Activated CD8-positive, alpha-beta T cell treated with anti-CD3 and anti-CD28 coated beads for 36 hours (primary cell): ENCODE results near the gene TMEM184B. TPM values are rescaled to one million over a fixed set of nuclear protein-coding genes. Genes with fewer than 3 reads are reported as not detected.
A peak's percentile ranks its signal among the peaks of the same experiment; 100 is the strongest.

Source experiments
- ATAC-seq: fragments of 200-7000 bp; cut with Tn5 transposase; one replicate; pipeline ENCODE4 v1.10.0; 2021; ENCODE audit warnings: mild to moderate bottlenecking, moderate library complexity
- CTCF ChIA-PET: fragments of 350-600 bp; sonication (Branson Sonifier 250); formaldehyde crosslinking; loops from one replicate; lab custom pipeline; 2021; ENCODE audit warnings: antibody characterized with exemption; lab: Charles Lee
- POLR2A ChIA-PET: fragments of 350-600 bp; sonication (Branson Sonifier 250); formaldehyde crosslinking; loops from one replicate; lab custom pipeline; 2021; ENCODE audit warnings: antibody characterized with exemption; lab: Charles Lee
- DNase-seq: peaks from one replicate; pipeline ENCODE4 v3.0.0-alpha.2; 2020
- H3K27ac Mint-ChIP-seq: one replicate; pipeline ENCODE4 v1.8.0; 2021; ENCODE audit warnings: mild to moderate bottlenecking, mixed read lengths
- H3K27me3 Mint-ChIP-seq: one replicate; pipeline ENCODE4 v1.8.0; 2021; ENCODE audit warnings: mixed read lengths
- H3K36me3 Mint-ChIP-seq: one replicate; pipeline ENCODE4 v1.8.0; 2021; ENCODE audit warnings: low read depth, mixed read lengths
- H3K4me1 Mint-ChIP-seq: one replicate; pipeline ENCODE4 v1.8.0; 2021; ENCODE audit warnings: low read depth, mixed read lengths
- H3K4me3 Mint-ChIP-seq: one replicate; pipeline ENCODE4 v1.8.0; 2021; ENCODE audit warnings: mild to moderate bottlenecking, moderate library complexity, mixed read lengths
- H3K9me3 Mint-ChIP-seq: one replicate; pipeline ENCODE4 v1.8.0; 2021; ENCODE audit warnings: mixed read lengths
- intact Hi-C: fragments of 100-400 bp; cut with micrococcal nuclease; formaldehyde crosslinking; loops from one replicate; pipeline ENCODE4 v1.10.0; 2022
- total RNA-seq, 2 experiments: library from RNA; stranded (reverse); gene quantifications; one replicate each; pipeline ENCODE4 v1.2.3, GENCODE V29; 2021
- TF ChIP-seq, protein P1 (sequence below): fragments of 200-600 bp; IDR thresholded peaks from one replicate; pipeline ENCODE4 v1.8.0; 2022; ENCODE audit warnings: antibody characterized with exemption, mild to moderate bottlenecking

The TMEM184B gene
- total RNA-seq, 2 experiments from 2014 or later, result 15.7 to 16.8 TPM

DNA sequence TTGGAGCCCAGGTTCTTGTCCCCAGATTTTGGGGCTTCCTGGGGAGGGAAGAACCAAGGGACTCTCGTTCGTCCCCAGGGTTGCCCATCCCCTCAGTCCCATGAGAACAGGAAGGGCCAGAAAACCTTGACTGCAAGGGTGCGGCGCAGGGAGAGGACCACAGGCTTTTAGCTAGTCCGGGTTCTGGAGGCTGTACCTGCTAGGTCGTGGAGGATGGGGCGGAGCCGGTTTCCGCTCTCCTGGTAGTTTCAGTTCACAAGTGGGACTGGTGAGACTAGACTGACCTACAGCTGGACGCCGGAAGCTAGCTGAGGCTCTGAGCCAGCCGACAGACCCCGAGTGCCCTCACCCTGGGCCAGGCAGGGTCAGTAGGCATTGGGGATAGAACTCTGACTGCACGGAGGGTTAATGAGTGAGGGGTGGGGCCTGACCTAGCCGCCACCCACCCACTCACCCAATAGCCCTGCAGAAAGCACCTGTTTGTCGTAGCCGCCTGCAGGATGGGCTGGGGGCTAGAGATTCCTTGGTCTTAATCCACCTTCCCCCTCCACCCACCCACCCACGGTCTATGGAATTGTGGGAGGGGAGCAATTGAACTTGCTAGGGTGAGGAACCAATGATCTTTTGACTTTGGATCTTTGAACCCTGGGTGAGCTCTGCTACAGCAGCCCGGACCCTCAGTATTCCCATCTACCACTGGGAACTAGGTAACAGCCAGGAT lies 69.6 kb downstream of the TMEM184B start:
- DNase-seq, result peak; percentile 63
- TF ChIP-seq, protein P1, sequence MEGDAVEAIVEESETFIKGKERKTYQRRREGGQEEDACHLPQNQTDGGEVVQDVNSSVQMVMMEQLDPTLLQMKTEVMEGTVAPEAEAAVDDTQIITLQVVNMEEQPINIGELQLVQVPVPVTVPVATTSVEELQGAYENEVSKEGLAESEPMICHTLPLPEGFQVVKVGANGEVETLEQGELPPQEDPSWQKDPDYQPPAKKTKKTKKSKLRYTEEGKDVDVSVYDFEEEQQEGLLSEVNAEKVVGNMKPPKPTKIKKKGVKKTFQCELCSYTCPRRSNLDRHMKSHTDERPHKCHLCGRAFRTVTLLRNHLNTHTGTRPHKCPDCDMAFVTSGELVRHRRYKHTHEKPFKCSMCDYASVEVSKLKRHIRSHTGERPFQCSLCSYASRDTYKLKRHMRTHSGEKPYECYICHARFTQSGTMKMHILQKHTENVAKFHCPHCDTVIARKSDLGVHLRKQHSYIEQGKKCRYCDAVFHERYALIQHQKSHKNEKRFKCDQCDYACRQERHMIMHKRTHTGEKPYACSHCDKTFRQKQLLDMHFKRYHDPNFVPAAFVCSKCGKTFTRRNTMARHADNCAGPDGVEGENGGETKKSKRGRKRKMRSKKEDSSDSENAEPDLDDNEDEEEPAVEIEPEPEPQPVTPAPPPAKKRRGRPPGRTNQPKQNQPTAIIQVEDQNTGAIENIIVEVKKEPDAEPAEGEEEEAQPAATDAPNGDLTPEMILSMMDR, result no peak
- Mint-ChIP-seq H3K36me3 (peaks cover 2% of the 10 kb centered on the region), H3K27me3 (no peaks in the 10 kb centered on the region), H3K27ac (peak overlapping the region; percentile 80), H3K9me3 (no peaks in the 10 kb centered on the region), H3K4me3 (peak overlapping the region; percentile 82), H3K4me1 (peaks cover 41% of the 10 kb centered on the region)
- ATAC-seq, result peak; percentile 4
- intact Hi-C loops, result no loop called here
- ChIA-PET POLR2A (interaction anchor here (1.0 to 2.8 kb wide), 4 partner anchors 9 to 57 kb away, joined by 3 to 21 read pairs (median 6); partner anchors contain the start of gene PLA2G6), CTCF (interaction anchor here (0.9 to 4.0 kb wide), 3 partner anchors 22 to 89 kb away, joined by 3 to 11 read pairs (median 4); partner anchors contain the start of gene PLA2G6)

DNA sequence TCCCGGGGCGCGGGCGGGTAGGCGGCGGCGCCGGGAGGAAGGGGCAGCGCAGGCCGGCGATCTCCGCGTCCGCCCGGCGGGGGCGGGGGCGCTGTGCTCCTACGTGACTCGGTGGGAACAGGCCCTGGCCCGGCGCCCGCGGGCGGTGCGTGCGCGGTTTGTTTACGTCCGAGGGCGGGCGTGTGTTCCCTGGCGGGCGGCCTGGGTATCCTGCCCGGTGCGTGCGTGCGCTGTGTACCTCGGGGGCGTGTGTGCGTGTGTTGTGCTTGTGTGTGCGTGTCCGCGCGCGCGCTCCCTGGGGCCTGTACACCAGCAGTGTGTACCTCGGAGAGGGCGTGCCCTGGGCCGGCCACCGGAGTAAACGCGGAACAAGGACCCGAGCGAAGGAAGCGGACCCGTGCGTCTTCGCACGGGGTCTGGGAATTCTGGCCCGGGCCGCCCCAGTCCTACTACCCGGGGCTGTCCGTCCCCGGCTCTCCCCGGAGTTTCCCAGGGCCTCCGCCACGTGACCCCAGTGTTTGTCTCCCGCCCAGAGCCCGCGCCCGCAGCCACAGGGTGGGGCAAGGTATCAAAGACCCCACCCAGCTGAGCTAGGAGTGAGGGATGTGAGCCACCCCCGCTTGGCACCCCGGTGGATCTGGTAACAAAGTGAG lies 70.2 kb downstream of the TMEM184B start:
- H3K27me3 Mint-ChIP-seq, result no peaks in the 10 kb centered on the region
- ATAC-seq (peak; percentile 30), DNase-seq (peak; percentile 80)
- peak overlapping the region; percentile 82 for H3K4me3 Mint-ChIP-seq
- intact Hi-C loops, result no loop called here
- H3K27ac Mint-ChIP-seq, result peak overlapping the region; percentile 80
- POLR2A ChIA-PET, result interaction anchor here (0.6 to 2.8 kb wide), 5 partner anchors 9 to 907 kb away, joined by 3 to 21 read pairs (median 4); partner anchors contain the start of gene PLA2G6
- peaks cover 37% of the 10 kb centered on the region for H3K4me1 Mint-ChIP-seq
- TF ChIP-seq, protein P1, result no peak
- CTCF ChIA-PET, result interaction anchor here (1.1 to 4.0 kb wide), 4 partner anchors 12 to 88 kb away, joined by 3 to 11 read pairs (median 6); partner anchors contain the start of gene PLA2G6
- H3K36me3 Mint-ChIP-seq, result peaks cover 2% of the 10 kb centered on the region
- no peaks in the 10 kb centered on the region for H3K9me3 Mint-ChIP-seq

DNA sequence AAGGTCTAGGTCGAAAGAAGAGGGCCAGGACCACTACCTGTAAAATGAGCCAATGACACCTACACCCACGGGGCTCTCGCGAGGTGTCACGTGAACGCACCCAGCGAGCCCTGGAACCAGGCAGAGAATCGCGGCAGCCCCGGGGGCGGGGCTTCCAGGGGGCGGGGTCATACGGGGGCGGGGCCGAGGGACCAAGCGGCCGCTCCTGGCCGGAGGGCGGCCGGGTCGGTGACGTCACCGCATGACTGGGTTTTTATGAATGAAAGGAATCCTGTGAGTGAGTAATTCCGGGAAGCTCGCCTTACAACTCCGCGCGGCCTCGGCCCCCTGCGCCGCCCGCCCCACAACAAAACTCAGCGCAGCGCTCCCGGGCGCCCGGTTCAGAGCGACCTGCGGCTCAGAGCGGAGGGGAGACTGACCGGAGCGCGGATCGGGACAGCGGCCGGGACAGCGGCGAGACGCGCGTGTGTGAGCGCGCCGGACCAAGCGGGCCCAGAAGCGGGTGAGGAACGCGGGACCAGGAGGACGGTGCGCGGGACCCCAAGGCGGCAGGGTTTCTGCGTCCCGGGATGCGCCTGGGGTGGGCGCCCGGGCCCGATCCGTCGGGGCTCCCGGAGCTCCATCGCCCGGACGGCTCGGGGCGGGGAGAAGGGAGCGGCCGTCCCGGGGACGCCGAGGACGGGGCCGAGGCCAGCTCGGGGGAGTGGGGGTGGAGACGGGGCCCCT lies 70.9 kb downstream of the TMEM184B start, which contains the start of gene MAFF:
TSS of gene MAFF (plus strand) at position 284 of the 726 bp plus-strand sequence. CDS start 11,860 bp downstream, outside the sequence.
- DNase-seq, result peak; percentile 97
- Mint-ChIP-seq H3K9me3 (no peaks in the 10 kb centered on the region), H3K27ac (peak within 1 kb of the TSS; percentile 93), H3K4me3 (peak within 1 kb of the TSS; percentile 82), H3K36me3 (peaks cover 2% of the 10 kb centered on the region), H3K27me3 (no peaks in the 10 kb centered on the region), H3K4me1 (peaks cover 37% of the 10 kb centered on the region)
- ChIA-PET POLR2A (interaction anchor here (0.6 to 2.8 kb wide), 12 partner anchors 9 to 906 kb away, joined by 3 to 21 read pairs (median 4); partner anchors contain the start of gene PLA2G6), CTCF (interaction anchor here (0.9 to 4.0 kb wide), 8 partner anchors 13 to 101 kb away, joined by 3 to 11 read pairs (median 5); partner anchors contain the start of gene PLA2G6)
- TF ChIP-seq, protein P1, result no peak
- peak; percentile 78 for ATAC-seq
- intact Hi-C loops, result no loop called here

DNA sequence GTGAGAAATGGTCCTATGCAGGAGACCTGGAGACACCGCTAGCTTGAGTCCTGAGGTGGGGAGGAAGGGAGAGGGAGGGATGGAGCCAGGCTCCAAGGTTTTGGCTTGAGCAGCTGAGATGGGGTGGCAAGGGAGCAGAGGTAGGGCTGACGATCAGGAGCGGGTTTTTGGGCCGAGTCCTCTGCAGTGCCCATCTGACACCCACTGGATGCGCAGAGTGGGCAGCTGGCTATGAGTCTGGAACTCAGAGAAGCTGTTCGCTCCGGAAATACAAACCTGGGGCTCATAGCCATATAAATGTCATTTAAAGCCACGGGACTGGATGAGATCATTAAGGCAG lies 71.5 kb downstream of the TMEM184B start:
- Mint-ChIP-seq H3K36me3 (peaks cover 2% of the 10 kb centered on the region), H3K27ac (peak overlapping the region; percentile 93), H3K4me3 (peak overlapping the region; percentile 69), H3K4me1 (peaks cover 37% of the 10 kb centered on the region), H3K9me3 (no peaks in the 10 kb centered on the region), H3K27me3 (no peaks in the 10 kb centered on the region)
- ChIA-PET CTCF (interaction anchor here (0.9 to 4.0 kb wide), 9 partner anchors 13 to 150 kb away, joined by 3 to 11 read pairs (median 5); partner anchors contain the start of gene PLA2G6), POLR2A (interaction anchor here (0.7 to 2.8 kb wide), 12 partner anchors 11 to 144 kb away, joined by 3 to 21 read pairs (median 4); partner anchors contain the start of genes PICK1 and PLA2G6)
- intact Hi-C loops, result no loop called here
- TF ChIP-seq, protein P1, result no peak
- no peak for DNase-seq
- ATAC-seq, result no peak
